ENCODE data around the gene CREB5.

DNA sequence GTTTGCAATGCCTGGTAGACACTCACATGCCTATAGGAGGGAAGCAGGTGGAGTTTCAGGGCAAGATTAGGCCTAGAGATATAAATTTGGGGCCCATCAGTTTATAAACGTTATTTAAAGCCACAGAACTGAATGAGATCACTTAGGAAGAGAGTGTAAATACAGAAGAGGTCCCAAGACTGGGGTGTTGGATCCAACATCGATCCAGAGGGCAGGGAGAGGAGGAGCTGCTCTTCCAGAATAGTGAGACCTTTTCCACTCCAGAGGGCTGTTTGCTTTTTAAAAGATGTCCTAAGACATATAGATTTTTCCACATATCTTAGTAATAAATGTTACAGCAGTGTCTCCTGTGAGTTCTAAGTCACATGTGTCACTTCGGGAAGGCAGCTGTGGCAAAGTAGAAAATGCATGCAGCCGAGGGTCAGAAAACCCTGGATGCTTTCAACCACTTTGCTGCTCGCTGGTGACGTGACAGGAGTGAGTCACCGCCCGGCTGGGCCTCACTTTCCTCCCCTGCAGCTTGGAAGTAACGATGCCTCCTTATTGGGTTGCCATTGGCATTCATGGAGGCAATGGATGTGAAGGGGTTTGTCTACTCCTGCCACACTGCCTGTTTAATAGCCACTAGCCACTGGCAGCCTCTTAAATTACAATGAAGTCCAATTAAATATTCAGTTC is 450.4 kb downstream of the CREB5 start:
- TF ChIP-seq, protein P1, sequence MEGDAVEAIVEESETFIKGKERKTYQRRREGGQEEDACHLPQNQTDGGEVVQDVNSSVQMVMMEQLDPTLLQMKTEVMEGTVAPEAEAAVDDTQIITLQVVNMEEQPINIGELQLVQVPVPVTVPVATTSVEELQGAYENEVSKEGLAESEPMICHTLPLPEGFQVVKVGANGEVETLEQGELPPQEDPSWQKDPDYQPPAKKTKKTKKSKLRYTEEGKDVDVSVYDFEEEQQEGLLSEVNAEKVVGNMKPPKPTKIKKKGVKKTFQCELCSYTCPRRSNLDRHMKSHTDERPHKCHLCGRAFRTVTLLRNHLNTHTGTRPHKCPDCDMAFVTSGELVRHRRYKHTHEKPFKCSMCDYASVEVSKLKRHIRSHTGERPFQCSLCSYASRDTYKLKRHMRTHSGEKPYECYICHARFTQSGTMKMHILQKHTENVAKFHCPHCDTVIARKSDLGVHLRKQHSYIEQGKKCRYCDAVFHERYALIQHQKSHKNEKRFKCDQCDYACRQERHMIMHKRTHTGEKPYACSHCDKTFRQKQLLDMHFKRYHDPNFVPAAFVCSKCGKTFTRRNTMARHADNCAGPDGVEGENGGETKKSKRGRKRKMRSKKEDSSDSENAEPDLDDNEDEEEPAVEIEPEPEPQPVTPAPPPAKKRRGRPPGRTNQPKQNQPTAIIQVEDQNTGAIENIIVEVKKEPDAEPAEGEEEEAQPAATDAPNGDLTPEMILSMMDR (conservative IDR thresholded peaks at IDR 0.05; ENCODE audit: low read depth in 2 of 2): no peak
- TF ChIP-seq JUNB (IDR thresholded peaks at IDR 0.05; ENCODE audit: unreplicated experiment) (no peak), POLR2AphosphoS5 (IDR thresholded peaks at IDR 0.05; ENCODE audit: low read depth) (no peak), EZH2phosphoT487 (IDR thresholded peaks at IDR 0.05; ENCODE audit: unreplicated experiment) (no peak), EZH2 (IDR thresholded peaks at IDR 0.05; ENCODE audit: low read depth, unreplicated experiment) (no peak), CREB1 (CRISPR knock-in tag; IDR thresholded peaks at IDR 0.05; ENCODE audit: low read depth) (no peak)
